ENCODE data around the gene CNDP2. TPM values are rescaled to one million over a fixed set of nuclear protein-coding genes. Genes with fewer than 3 reads are reported as not detected.

CNDP2 gene
- 100 to 1,000 TPM; 121 to 136 TPM for total RNA-seq

DNA sequence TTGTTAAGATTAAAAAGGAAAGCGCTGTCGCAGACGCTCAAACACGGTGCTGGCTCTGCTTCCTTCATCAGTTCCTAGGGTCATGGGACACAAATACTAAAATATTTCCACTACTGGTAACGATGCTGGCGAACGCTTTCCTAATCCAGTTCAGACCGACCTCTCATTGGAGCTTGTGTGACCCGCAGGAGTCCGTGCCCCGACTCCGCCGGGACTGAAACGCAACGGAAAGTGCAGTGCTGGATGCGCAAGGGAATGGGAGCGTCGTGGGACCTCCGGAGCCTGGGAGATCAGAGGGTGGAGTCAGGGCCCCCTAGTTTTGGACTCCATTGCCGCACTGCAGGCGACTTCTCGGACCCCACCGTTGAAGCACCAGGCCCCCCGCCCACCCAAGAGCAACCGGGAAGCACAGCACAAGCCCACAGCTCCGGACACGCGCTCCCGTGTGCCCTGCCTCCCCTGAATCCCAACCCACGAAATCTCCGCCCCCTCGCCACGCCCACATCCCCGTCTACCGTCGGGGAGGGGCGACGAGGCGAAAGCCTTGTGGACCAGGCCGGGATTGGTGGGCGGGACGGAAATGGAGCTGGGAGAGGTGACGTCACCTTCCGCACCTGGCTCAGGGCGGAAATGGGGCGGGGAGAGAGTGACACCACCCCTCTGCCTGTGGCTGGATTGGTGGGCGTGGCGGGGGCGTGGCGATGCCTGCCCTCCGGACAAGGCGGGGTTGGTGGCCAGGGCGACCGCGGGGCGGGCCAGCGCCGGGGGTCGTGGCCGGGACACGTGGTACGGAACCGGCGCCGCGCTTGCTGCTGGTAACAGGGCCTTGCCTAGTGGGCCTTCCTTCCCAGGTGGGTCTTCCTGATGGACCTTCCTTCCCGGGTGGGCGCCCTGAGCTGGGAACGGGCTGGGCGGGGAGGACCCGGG lies at the start of gene CNDP2:
TSS of gene CNDP2 (plus strand) at position 783 of the 927 bp plus-strand sequence. CDS start 3,611 bp downstream, outside the sequence.
- intact Hi-C loops (cut with micrococcal nuclease) = loop anchor here (5.0 to 10.0 kb wide), 5 partner anchors 56 to 711 kb away; partner anchors contain the start of genes FBXO15, PTGR3, TIMM21 and ZNF407
- peaks cover 41% of the 10 kb centered on the region for H3K4me1 Mint-ChIP-seq (ENCODE audit: low read depth)
- no peaks in the 10 kb centered on the region for H3K27me3 Mint-ChIP-seq
- H3K4me3 Mint-ChIP-seq = peak within 1 kb of the TSS; percentile 85
- H3K27ac Mint-ChIP-seq = peak within 1 kb of the TSS; percentile 99
- no peaks in the 10 kb centered on the region for H3K9me3 Mint-ChIP-seq
- TF ChIP-seq, protein P1, sequence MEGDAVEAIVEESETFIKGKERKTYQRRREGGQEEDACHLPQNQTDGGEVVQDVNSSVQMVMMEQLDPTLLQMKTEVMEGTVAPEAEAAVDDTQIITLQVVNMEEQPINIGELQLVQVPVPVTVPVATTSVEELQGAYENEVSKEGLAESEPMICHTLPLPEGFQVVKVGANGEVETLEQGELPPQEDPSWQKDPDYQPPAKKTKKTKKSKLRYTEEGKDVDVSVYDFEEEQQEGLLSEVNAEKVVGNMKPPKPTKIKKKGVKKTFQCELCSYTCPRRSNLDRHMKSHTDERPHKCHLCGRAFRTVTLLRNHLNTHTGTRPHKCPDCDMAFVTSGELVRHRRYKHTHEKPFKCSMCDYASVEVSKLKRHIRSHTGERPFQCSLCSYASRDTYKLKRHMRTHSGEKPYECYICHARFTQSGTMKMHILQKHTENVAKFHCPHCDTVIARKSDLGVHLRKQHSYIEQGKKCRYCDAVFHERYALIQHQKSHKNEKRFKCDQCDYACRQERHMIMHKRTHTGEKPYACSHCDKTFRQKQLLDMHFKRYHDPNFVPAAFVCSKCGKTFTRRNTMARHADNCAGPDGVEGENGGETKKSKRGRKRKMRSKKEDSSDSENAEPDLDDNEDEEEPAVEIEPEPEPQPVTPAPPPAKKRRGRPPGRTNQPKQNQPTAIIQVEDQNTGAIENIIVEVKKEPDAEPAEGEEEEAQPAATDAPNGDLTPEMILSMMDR (IDR thresholded peaks at IDR 0.05) = no peak
- ATAC-seq = peak; percentile 80
- peak; percentile 100 for DNase-seq
- CTCF ChIA-PET = interaction anchor here (0.8 to 11.5 kb wide), 4 partner anchors 56 to 154 kb away, joined by 3 to 198 read pairs (median 6); no protein-coding TSS in a partner anchor
- POLR2A ChIA-PET = interaction anchor here (0.8 to 1.8 kb wide), 3 partner anchors 10 to 199 kb away, joined by 3 to 9 read pairs (median 5); no protein-coding TSS in a partner anchor
- H3K36me3 Mint-ChIP-seq (ENCODE audit: low read depth) = peaks cover 24% of the 10 kb centered on the region

DNA sequence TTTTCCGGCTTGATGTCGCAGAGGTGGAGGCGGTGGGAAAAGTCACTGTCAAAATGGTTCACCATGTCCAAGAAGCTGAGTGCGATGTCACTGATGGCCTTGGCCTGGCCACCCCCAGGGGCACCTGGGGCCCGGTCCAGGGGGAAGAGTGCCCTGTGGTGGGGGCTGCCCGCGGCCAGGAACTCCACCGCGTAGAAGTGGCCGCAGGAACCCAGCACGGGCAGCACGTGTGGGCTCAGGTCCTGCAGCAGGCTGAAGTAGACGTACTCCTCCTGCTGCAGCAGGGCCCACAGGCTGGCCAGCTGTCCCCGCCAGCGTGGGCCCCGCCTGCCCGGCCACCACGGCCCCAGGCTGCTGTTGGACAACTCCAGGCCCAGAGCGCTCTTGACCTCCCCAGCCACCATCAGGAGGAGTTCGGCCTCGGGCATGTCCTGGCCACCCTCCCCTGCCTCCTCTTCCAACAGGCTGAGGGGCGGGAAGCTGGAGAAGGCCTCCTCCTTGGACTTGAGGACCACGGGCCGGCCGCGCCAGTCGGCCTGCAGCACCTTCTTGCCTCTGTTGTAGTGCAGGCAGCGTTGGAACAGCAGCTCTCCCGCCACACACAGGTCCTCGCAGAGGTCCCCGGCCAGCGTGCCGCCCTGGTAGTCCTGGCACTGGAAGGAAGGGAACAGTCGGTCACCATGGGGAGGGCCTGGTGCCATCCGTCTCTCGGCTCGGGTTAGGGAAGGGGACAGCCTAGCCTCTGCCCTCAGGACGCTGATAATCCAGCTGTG lies 49.3 kb upstream of the CNDP2 start:
- no peaks in the 10 kb centered on the region for H3K9me3 Mint-ChIP-seq
- ChIA-PET POLR2A (no interaction called here), CTCF (interaction anchor here (1.3 kb wide), 1 partner anchor 94 kb away, joined by 4 read pairs; no protein-coding TSS in a partner anchor)
- H3K4me3 Mint-ChIP-seq = no peak overlapping the region
- no peaks in the 10 kb centered on the region for H3K27me3 Mint-ChIP-seq
- H3K27ac Mint-ChIP-seq = no peak overlapping the region
- no peak for DNase-seq
- TF ChIP-seq, protein P1 (IDR thresholded peaks at IDR 0.05) = no peak
- H3K4me1 Mint-ChIP-seq (ENCODE audit: low read depth) = no peaks in the 10 kb centered on the region
- intact Hi-C loops (cut with micrococcal nuclease) = no loop called here
- no peak for ATAC-seq
- H3K36me3 Mint-ChIP-seq (ENCODE audit: low read depth) = no peaks in the 10 kb centered on the region

DNA sequence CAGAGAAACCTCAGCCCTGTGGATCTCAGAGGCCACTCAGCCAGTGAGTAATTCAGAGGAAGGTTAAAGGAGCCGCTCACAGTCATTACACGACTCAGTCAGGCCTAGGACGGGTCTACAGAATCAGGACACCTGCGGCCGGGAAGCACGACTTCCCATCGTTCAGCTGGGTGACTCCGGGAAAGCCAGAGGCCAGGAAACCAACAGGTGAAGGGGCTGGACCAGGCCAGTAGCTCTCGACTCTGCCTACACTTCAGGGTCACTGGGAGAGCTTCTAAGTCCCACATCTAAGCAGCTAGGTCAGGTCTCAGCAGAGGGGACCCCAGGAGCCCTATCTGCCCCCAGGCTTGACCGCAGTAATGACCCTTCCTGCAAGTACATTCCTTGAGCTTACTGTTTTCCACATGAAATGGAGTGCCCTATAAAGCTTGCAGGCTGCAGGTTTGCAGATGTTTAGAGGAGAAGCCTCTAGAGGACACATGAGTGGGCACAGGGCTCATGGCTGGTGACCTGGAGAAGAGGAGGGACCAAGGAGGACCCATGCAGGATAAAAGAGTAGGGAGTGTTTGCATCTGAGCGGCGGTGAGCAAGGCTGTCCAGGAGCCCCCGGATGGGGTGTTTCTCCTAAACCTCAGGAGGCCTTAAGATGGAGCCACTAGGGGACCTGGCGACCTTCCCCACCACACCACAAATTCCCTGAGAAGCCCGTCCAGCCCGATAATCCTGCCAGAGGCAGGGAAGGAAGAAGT lies 48.6 kb upstream of the CNDP2 start:
- no peaks in the 10 kb centered on the region for H3K27me3 Mint-ChIP-seq
- TF ChIP-seq, protein P1 (IDR thresholded peaks at IDR 0.05) = no peak
- intact Hi-C loops (cut with micrococcal nuclease) = no loop called here
- no peaks in the 10 kb centered on the region for H3K36me3 Mint-ChIP-seq (ENCODE audit: low read depth)
- ATAC-seq (no peak), DNase-seq (no peak)
- H3K9me3 Mint-ChIP-seq = no peaks in the 10 kb centered on the region
- H3K27ac Mint-ChIP-seq = no peak overlapping the region
- ChIA-PET CTCF (no interaction called here), POLR2A (no interaction called here)
- H3K4me3 Mint-ChIP-seq = no peak overlapping the region
- no peaks in the 10 kb centered on the region for H3K4me1 Mint-ChIP-seq (ENCODE audit: low read depth)

DNA sequence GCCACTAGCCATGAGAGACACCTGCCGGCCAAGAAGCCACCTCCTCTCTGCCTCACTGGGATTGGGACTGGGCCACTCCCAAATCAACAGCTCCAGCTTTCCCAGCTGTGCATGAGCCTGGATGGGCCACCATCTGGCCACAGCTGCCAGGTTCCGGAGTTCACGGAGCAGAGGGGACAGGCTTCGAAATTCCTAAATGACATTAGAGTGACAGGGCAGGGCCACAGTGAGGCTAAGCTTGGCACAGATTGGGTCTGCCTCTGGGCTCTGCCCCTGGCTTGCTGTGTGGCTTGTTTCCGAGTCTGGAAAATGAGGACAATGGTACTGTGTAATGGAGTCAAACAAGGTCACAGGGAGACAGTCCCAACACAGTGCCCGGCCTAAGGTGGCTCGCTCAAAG lies 45.5 kb upstream of the CNDP2 start:
- H3K27me3 Mint-ChIP-seq = peaks cover 7% of the 10 kb centered on the region
- intact Hi-C loops (cut with micrococcal nuclease) = no loop called here
- no peak for DNase-seq
- H3K36me3 Mint-ChIP-seq (ENCODE audit: low read depth) = no peaks in the 10 kb centered on the region
- no peak overlapping the region for H3K27ac Mint-ChIP-seq
- POLR2A ChIA-PET = no interaction called here
- CTCF ChIA-PET = interaction anchor here (1.4 kb wide), 1 partner anchor 9 kb away, joined by 3 read pairs; no protein-coding TSS in a partner anchor
- no peaks in the 10 kb centered on the region for H3K9me3 Mint-ChIP-seq
- TF ChIP-seq, protein P1 (IDR thresholded peaks at IDR 0.05) = no peak
- no peak for ATAC-seq
- H3K4me1 Mint-ChIP-seq (ENCODE audit: low read depth) = no peaks in the 10 kb centered on the region
- no peak overlapping the region for H3K4me3 Mint-ChIP-seq

Data from activated CD8-positive, alpha-beta T cell treated with anti-CD3 and anti-CD28 coated beads for 36 hours (primary cell).